ENCODE results near the gene ZNF578. TPM values are rescaled to one million over a fixed set of nuclear protein-coding genes. Genes with fewer than 3 reads are reported as not detected.
"Not testable (repeated sequence)": the region's sequence is repeated elsewhere in the genome, so short reads cannot be mapped to it uniquely, and the experiment has no call there.

Gene ZNF578
- total RNA-seq, result under 1 TPM; 0.56 to 0.78 TPM

GRCh38 chr19:52453324-52454094 lies at the start of gene ZNF578:
TSS of gene ZNF578 (plus strand) at chr19:52453553. CDS start at chr19:52501846, 48,293 bp downstream.
- H3K27ac Mint-ChIP-seq, result no peak within 1 kb of the TSS
- intact Hi-C loops (cut with micrococcal nuclease), result no loop called here
- ChIA-PET POLR2A (no interaction called here), CTCF (interaction anchor here (0.6 kb wide), 1 partner anchor 141 kb away, joined by 3 read pairs; no protein-coding TSS in a partner anchor)
- H3K27me3 Mint-ChIP-seq, result no peaks in the 10 kb centered on the region
- DNase-seq, result peak; percentile 82
- peak within 1 kb of the TSS; percentile 73 for H3K4me3 Mint-ChIP-seq
- H3K36me3 Mint-ChIP-seq, result peaks cover 62% of the 10 kb centered on the region
- H3K9me3 Mint-ChIP-seq, result peaks cover 80% of the 10 kb centered on the region
- H3K4me1 Mint-ChIP-seq (ENCODE audit: low read depth), result peaks cover 13% of the 10 kb centered on the region

DNA sequence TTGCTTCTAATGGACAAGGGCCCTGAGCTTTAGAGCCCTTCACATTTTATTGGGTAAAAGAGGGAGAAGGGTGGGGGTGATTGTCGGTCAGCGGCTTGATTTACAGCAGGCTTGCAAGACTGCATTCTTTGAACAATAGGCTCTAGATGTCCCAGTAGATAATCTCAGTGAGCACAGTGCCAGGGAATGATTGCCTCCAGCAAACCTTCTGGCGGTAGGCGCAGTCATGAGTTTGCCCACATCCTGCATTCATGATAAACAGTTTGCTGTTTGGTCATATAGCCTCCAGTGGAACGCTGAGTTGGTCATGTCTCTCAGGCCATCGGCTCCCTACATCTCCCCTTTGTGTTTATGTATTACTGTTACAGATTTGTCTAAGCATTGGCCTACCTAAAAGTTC lies 43.1 kb upstream of the ZNF578 start:
- DNase-seq, result no peak
- H3K27ac Mint-ChIP-seq, result no peak overlapping the region
- peaks cover 93% of the 10 kb centered on the region for H3K36me3 Mint-ChIP-seq
- H3K4me1 Mint-ChIP-seq (ENCODE audit: low read depth), result no peaks in the 10 kb centered on the region
- ChIA-PET POLR2A (no interaction called here), CTCF (no interaction called here)
- intact Hi-C loops (cut with micrococcal nuclease), result no loop called here
- H3K9me3 Mint-ChIP-seq, result peaks cover 78% of the 10 kb centered on the region
- H3K4me3 Mint-ChIP-seq, result no peak overlapping the region
- H3K27me3 Mint-ChIP-seq, result no peaks in the 10 kb centered on the region

GRCh38 chr19:52415711-52416110 lies 37.6 kb upstream of the ZNF578 start:
- CTCF ChIA-PET, result no interaction called here
- peaks cover 61% of the 10 kb centered on the region for H3K36me3 Mint-ChIP-seq
- no peak overlapping the region for H3K27ac Mint-ChIP-seq
- DNase-seq, result no peak
- H3K9me3 Mint-ChIP-seq, result peaks cover 90% of the 10 kb centered on the region
- POLR2A ChIA-PET, result no interaction called here
- intact Hi-C loops (cut with micrococcal nuclease), result no loop called here
- H3K4me1 Mint-ChIP-seq (ENCODE audit: low read depth), result no peaks in the 10 kb centered on the region
- no peaks in the 10 kb centered on the region for H3K27me3 Mint-ChIP-seq
- no peak overlapping the region for H3K4me3 Mint-ChIP-seq

GRCh38 chr19:52428937-52429336 lies 24.4 kb upstream of the ZNF578 start, which contains the start of gene ZNF534:
TSS of gene ZNF534 (plus strand) at chr19:52429148. CDS start at chr19:52431475, 2,327 bp downstream.
- no peak for DNase-seq
- H3K9me3 Mint-ChIP-seq, result peaks cover 67% of the 10 kb centered on the region
- H3K36me3 Mint-ChIP-seq, result peaks cover 17% of the 10 kb centered on the region
- intact Hi-C loops (cut with micrococcal nuclease), result no loop called here
- POLR2A ChIA-PET, result no interaction called here
- CTCF ChIA-PET, result no interaction called here
- no peaks in the 10 kb centered on the region for H3K27me3 Mint-ChIP-seq
- H3K4me3 Mint-ChIP-seq, result no peak within 1 kb of the TSS
- no peak within 1 kb of the TSS for H3K27ac Mint-ChIP-seq
- H3K4me1 Mint-ChIP-seq (ENCODE audit: low read depth), result no peaks in the 10 kb centered on the region

GRCh38 chr19:52442179-52442578 lies 11.2 kb upstream of the ZNF578 start:
- POLR2A ChIA-PET, result no interaction called here
- intact Hi-C loops (cut with micrococcal nuclease), result no loop called here
- H3K27ac Mint-ChIP-seq, result no peak overlapping the region
- H3K36me3 Mint-ChIP-seq, result peaks cover 15% of the 10 kb centered on the region
- H3K27me3 Mint-ChIP-seq, result peaks cover under 1% of the 10 kb centered on the region
- H3K9me3 Mint-ChIP-seq, result peaks cover 73% of the 10 kb centered on the region
- CTCF ChIA-PET, result no interaction called here
- H3K4me3 Mint-ChIP-seq, result no peak overlapping the region
- no peak for DNase-seq
- no peaks in the 10 kb centered on the region for H3K4me1 Mint-ChIP-seq (ENCODE audit: low read depth)

- H3K4me1 Mint-ChIP-seq (ENCODE audit: low read depth), result no peaks in the 10 kb centered on the region
- H3K27ac Mint-ChIP-seq, result no peak overlapping the region
- H3K36me3 Mint-ChIP-seq, result peaks cover 16% of the 10 kb centered on the region
- no peak for DNase-seq
- H3K9me3 Mint-ChIP-seq, result peaks cover 71% of the 10 kb centered on the region
- ChIA-PET CTCF (no interaction called here), POLR2A (no interaction called here)
- peaks cover 2% of the 10 kb centered on the region for H3K27me3 Mint-ChIP-seq
- H3K4me3 Mint-ChIP-seq, result no peak overlapping the region
- intact Hi-C loops (cut with micrococcal nuclease), result no loop called here
Observed at GRCh38 chr19:52444506-52444905, 8.8 kb upstream of the ZNF578 start.

DNA sequence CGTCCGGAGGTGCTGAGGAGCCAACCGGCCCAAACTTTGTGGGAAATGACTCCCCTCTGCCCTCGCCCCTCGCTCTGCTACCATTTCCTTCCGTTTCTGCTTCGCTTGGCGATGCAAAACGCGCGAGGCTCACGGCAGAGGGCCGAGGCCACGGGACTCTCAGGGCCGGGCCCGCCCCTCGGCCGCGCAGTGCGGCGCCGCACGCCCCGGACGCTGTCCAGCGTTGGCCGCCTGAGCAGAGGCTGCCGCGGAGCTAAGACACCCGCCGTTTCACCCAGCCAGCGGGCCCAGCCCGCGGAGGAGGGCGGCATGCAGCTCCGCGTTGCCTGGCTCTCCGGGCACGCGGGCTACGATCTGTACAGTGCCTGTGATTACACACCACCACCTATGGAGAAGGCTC lies 2.1 kb upstream of the ZNF578 start:
- intact Hi-C loops (cut with micrococcal nuclease), result no loop called here
- ChIA-PET POLR2A (no interaction called here), CTCF (no interaction called here)
- no peak for DNase-seq
- Mint-ChIP-seq H3K9me3 (peaks cover 70% of the 10 kb centered on the region), H3K4me1 (ENCODE audit: low read depth) (peaks cover 13% of the 10 kb centered on the region), H3K27ac (no peak overlapping the region), H3K27me3 (peaks cover 2% of the 10 kb centered on the region), H3K36me3 (peaks cover 46% of the 10 kb centered on the region), H3K4me3 (no peak overlapping the region)

DNA sequence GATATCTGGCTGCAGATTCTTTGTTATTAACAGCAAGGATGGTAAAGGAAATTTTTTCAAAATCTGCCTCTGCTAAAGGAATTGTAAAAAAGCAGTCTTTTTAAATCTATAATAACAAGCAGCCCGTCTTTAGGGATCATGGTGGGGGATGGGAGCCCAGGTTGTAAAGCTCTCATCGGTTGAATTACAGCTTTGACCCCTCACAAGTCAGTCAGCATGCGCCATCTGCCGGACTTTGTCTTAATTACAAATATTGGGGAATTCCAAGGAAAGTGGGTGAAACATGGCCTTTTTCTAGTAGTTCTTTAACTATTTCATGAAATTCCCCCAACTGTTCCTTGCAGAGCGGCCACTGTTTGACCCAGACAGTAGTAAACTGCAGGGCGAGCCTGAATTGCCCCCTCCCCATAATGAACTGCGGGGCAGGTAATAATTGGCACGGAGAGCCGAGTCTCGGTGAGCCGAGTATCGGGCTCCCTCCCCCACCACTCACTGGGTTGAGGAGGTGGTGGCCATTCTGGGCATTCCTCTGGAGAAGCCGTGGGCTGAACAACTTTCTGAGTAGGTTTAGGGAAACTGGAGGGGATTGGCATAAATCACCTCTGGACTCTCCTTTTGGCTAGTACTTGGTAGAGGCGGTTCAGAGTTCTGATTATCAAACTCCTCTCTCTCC lies 11.6 kb downstream of the ZNF578 start:
- Mint-ChIP-seq H3K4me3 (no peak overlapping the region), H3K36me3 (peaks cover 52% of the 10 kb centered on the region), H3K4me1 (ENCODE audit: low read depth) (no peaks in the 10 kb centered on the region), H3K27me3 (no peaks in the 10 kb centered on the region), H3K9me3 (peaks cover 81% of the 10 kb centered on the region), H3K27ac (no peak overlapping the region)
- CTCF ChIA-PET, result no interaction called here
- intact Hi-C loops (cut with micrococcal nuclease), result no loop called here
- no peak for DNase-seq
- POLR2A ChIA-PET, result no interaction called here

DNA sequence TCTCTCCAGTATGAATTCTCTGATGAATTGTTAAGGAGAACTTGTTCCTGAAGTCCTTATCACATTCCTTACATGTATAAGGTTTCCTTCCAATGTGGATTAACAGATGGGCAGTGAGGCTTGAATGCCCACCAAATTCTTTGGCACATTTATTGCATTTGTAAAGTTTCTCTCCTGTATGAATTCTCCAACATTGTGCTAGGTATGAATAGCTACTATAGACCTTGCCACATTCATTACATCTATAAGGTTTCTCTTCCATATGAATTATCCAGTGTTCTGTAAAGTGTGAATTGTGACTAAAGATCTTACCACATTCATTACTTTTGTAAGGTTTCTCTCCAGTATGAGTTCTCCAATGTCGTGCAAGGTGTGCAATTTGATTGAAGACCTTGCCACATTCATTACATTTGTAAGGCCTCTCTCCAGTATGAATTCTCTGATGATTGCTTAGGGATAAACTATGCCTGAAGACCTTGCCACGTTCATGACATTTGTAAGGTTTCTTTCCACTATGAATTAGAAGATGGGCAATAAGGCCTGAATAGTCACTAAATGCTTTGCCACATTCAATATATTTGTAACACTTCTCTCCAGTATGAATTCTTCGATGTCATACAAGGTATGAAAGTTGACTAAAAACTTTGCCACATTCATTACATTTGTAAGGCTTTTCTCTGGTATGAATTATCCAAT lies 20.4 kb downstream of the ZNF578 start:
- DNase-seq, result no peak
- no peaks in the 10 kb centered on the region for H3K27me3 Mint-ChIP-seq
- H3K9me3 Mint-ChIP-seq, result peaks cover 89% of the 10 kb centered on the region
- H3K27ac Mint-ChIP-seq, result no peak overlapping the region
- CTCF ChIA-PET, result no interaction called here
- no peaks in the 10 kb centered on the region for H3K4me1 Mint-ChIP-seq (ENCODE audit: low read depth)
- intact Hi-C loops (cut with micrococcal nuclease), result no loop called here
- no peak overlapping the region for H3K4me3 Mint-ChIP-seq
- POLR2A ChIA-PET, result no interaction called here
- peaks cover 69% of the 10 kb centered on the region for H3K36me3 Mint-ChIP-seq

GRCh38 chr19:52474351-52475127 lies 21.2 kb downstream of the ZNF578 start:
- Mint-ChIP-seq H3K4me3 (no peak overlapping the region), H3K9me3 (peaks cover 90% of the 10 kb centered on the region), H3K27ac (no peak overlapping the region), H3K27me3 (no peaks in the 10 kb centered on the region), H3K36me3 (peaks cover 71% of the 10 kb centered on the region), H3K4me1 (ENCODE audit: low read depth) (no peaks in the 10 kb centered on the region)
- DNase-seq, result no peak
- intact Hi-C loops (cut with micrococcal nuclease), result no loop called here
- ChIA-PET POLR2A (no interaction called here), CTCF (no interaction called here)

- Mint-ChIP-seq H3K9me3 (peaks cover 64% of the 10 kb centered on the region), H3K36me3 (peaks cover 30% of the 10 kb centered on the region)
- H3K27me3 Mint-ChIP-seq; H3K4me1 Mint-ChIP-seq (ENCODE audit: low read depth); POLR2A ChIA-PET; H3K27ac Mint-ChIP-seq; intact Hi-C loops (cut with micrococcal nuclease); CTCF ChIA-PET; H3K4me3 Mint-ChIP-seq; DNase-seq: not testable (repeated sequence)
Observed at GRCh38 chr19:52484111-52484743, 30.9 kb downstream of the ZNF578 start.

- CTCF ChIA-PET; H3K4me3 Mint-ChIP-seq; DNase-seq; H3K27ac Mint-ChIP-seq; intact Hi-C loops (cut with micrococcal nuclease); POLR2A ChIA-PET; H3K27me3 Mint-ChIP-seq; H3K4me1 Mint-ChIP-seq (ENCODE audit: low read depth): not testable (repeated sequence)
- Mint-ChIP-seq H3K9me3 (peaks cover 64% of the 10 kb centered on the region), H3K36me3 (peaks cover 28% of the 10 kb centered on the region)
Observed at GRCh38 chr19:52485064-52485463, 31.7 kb downstream of the ZNF578 start.
